Gastrocnemius medialis (tissue), 4 donors: ENCODE data around the gene DLG1. TPM values are rescaled to one million over a fixed set of nuclear protein-coding genes. Genes with fewer than 3 reads are reported as not detected.

ENCODE experiments used
- ATAC-seq, 2 donors: fragments of 150-250 bp; one replicate each; pipeline ENCODE4 v1.9.1; 2016
- DNase-seq, 2 donors: peaks; one replicate each; pipeline ENCODE4 v3.0.0-alpha.2; 2019
- H3K27ac ChIP-seq, 4 donors: fragments of 200-600 bp; sonication (generic); 1 replicate in 1 of 4; 2 replicates in 3 of 4; pipeline ENCODE4 v1.5.1; 2016 to 2018; ENCODE audit warnings: mild to moderate bottlenecking in 2 of 4, moderate library complexity in 1 of 4
- H3K27me3 ChIP-seq, 3 donors: fragments of 200-600 bp; sonication (generic) in 2 of 3; 1 replicate in 1 of 3; 2 replicates in 2 of 3; pipeline versions ENCODE4 v1.5.1 to v1.6.0; 2016 to 2019; ENCODE audit warnings: mild to moderate bottlenecking in 1 of 3, moderate library complexity in 1 of 3
- H3K36me3 ChIP-seq, 2 donors: fragments of 200-600 bp; sonication (generic) in 1 of 2; one replicate each; pipeline ENCODE4 v1.5.1; 2017 to 2018
- H3K4me1 ChIP-seq, 2 donors: fragments of 200-600 bp; sonication (generic) in 1 of 2; one replicate each; pipeline ENCODE4 v1.5.1; 2016 to 2017; ENCODE audit warnings: mild to moderate bottlenecking in 2 of 2
- H3K4me3 ChIP-seq, 4 donors: fragments of 200-600 bp; sonication (generic) in 3 of 4; 1 replicate in 1 of 4; 2 replicates in 3 of 4; pipeline ENCODE4 v1.5.1; 2016 to 2019; ENCODE audit warnings: mild to moderate bottlenecking in 2 of 4
- H3K9me3 ChIP-seq, 3 donors: fragments of 200-600 bp; sonication (generic) in 2 of 3; 1 replicate in 1 of 3; 2 replicates in 2 of 3; pipeline ENCODE4 v1.5.1; 2016 to 2019
- POLR2A ChIP-seq, 2 donors: fragments of 450-650 bp; IDR thresholded peaks; one replicate each; pipeline ENCODE4 v1.6.1; 2017; ENCODE audit warnings: antibody characterized with exemption in 2 of 2, mild to moderate bottlenecking in 2 of 2, moderate library complexity in 2 of 2
- in situ Hi-C, 4 donors: fragments of 200-750 bp; cut with MboI; loops; one replicate each; pipeline versions ENCODE4 v1.15.0 to v1.8.0; 2017; ENCODE audit warnings: low sequenced_read_pairs in 4 of 4
- intact Hi-C: fragments of 100-400 bp; cut with DNase I; formaldehyde crosslinking; loops from one replicate; pipeline ENCODE4 v1.15.1; 2023; ENCODE audit warnings: low total_unique reads
- total RNA-seq, 4 donors: library from RNA; depleted of rRNA; stranded (reverse); fragments of >200 nt; gene quantifications; one replicate each; pipeline versions ENCODE4 v1.1.0 to v1.2.3, GENCODE V29; 2016
- TF ChIP-seq, protein P1 (sequence below), 5 experiments: fragments of 450-650 bp in 3 of 5; fragments of 200-600 bp in 2 of 5; sonication (generic) in 2 of 5; IDR thresholded peaks in 4 of 5; conservative IDR thresholded peaks in 1 of 5; 1 replicate in 4 of 5; 2 replicates in 1 of 5; pipeline ENCODE4 v1.5.1; 2016 to 2019; ENCODE audit warnings: antibody characterized with exemption in 5 of 5, mild to moderate bottlenecking in 3 of 5, moderate library complexity in 3 of 5

Gene DLG1
- total RNA-seq, 4 donors from 2014 or later: 41.4 to 112 (median 61.1) TPM

- Histone ChIP-seq H3K27ac (no peak overlapping the region), H3K4me1 (no peaks in the 10 kb centered on the region), H3K36me3 (no peaks in the 10 kb centered on the region), H3K9me3 (no peaks in the 10 kb centered on the region), H3K27me3 (no peaks in the 10 kb centered on the region), H3K4me3 (no peak overlapping the region)
- DNase-seq (no peak), ATAC-seq (no peak)
- TF ChIP-seq, protein P1, sequence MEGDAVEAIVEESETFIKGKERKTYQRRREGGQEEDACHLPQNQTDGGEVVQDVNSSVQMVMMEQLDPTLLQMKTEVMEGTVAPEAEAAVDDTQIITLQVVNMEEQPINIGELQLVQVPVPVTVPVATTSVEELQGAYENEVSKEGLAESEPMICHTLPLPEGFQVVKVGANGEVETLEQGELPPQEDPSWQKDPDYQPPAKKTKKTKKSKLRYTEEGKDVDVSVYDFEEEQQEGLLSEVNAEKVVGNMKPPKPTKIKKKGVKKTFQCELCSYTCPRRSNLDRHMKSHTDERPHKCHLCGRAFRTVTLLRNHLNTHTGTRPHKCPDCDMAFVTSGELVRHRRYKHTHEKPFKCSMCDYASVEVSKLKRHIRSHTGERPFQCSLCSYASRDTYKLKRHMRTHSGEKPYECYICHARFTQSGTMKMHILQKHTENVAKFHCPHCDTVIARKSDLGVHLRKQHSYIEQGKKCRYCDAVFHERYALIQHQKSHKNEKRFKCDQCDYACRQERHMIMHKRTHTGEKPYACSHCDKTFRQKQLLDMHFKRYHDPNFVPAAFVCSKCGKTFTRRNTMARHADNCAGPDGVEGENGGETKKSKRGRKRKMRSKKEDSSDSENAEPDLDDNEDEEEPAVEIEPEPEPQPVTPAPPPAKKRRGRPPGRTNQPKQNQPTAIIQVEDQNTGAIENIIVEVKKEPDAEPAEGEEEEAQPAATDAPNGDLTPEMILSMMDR (IDR thresholded peaks at IDR 0.05 in 4 of 5, conservative IDR thresholded peaks at IDR 0.05 in 1 of 5): no peak
- TF ChIP-seq POLR2A (IDR thresholded peaks at IDR 0.05): no peak
- intact Hi-C loops: no loop called here
- in situ Hi-C loops: loop anchor here in 3 of 4 donors (25.0 kb wide), 2 partner anchors 170 to 495 kb away; no protein-coding TSS in a partner anchor
Measured at GRCh38 chr3:197017003-197017402, 281.4 kb downstream of the DLG1 start.

DNA sequence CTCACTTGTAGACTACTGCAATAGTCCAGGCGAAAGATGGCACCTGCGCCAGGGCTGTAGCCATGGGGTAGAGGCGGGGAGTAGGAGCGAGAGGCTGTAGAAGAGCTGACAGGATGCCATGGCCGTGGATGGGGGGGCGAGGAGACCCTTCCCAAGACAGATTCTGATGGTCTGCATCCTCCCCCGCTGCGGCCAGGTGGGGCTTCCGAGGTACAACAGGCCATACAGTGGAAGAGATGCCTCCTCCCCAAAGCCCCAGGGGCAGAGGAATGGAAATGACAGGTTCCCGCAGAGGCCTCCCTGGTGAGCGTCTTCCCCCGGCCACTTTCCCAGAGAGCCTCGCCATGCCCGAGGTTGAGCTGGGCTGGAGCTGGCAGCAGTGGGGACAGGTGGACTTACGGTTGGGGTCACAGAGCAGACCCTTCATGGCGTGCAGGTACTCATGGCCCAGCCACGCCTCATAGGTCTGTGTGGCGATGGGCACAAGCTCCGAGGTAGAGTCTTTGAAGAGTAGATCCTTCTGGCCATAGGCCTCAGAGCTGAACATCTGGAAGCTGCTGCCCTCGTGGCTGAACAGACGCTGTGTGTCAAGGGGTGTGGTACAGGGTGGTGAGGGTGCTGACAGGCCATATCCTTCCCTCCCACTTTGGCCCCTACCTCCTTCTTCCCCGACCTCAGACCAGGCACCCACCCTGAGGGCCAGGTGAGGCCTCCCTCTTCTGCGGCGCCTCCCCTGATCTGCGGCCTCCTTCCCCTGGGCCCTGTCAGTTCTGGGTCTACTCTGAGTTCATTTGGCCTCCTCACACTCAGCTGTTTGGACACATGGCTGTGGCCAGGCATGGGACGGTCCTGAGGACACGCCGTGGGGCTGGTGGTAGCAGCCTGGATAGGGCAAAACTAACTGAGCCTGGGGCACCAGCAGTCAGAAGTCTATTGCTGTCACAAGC, 282.3 kb downstream of the DLG1 start:
- no peaks in the 10 kb centered on the region for H3K4me1 ChIP-seq
- no peaks in the 10 kb centered on the region for H3K9me3 ChIP-seq
- no peak for DNase-seq
- no peak for ATAC-seq
- in situ Hi-C loops: loop anchor here in 3 of 4 donors (25.0 kb wide), 2 partner anchors 171 to 496 kb away; no protein-coding TSS in a partner anchor
- H3K4me3 ChIP-seq: no peak overlapping the region
- H3K36me3 ChIP-seq: no peaks in the 10 kb centered on the region
- intact Hi-C loops: no loop called here
- no peak for TF ChIP-seq POLR2A (IDR thresholded peaks at IDR 0.05)
- TF ChIP-seq, protein P1 (IDR thresholded peaks at IDR 0.05 in 4 of 5, conservative IDR thresholded peaks at IDR 0.05 in 1 of 5): no peak
- no peaks in the 10 kb centered on the region for H3K27me3 ChIP-seq
- no peak overlapping the region for H3K27ac ChIP-seq

GRCh38 chr3:197014942-197015575, 283.4 kb downstream of the DLG1 start:
- TF ChIP-seq, protein P1 (IDR thresholded peaks at IDR 0.05 in 4 of 5, conservative IDR thresholded peaks at IDR 0.05 in 1 of 5): no peak
- no peak for TF ChIP-seq POLR2A (IDR thresholded peaks at IDR 0.05)
- Histone ChIP-seq H3K4me3 (no peak overlapping the region), H3K36me3 (no peaks in the 10 kb centered on the region), H3K27ac (no peak overlapping the region), H3K4me1 (no peaks in the 10 kb centered on the region), H3K27me3 (no peaks in the 10 kb centered on the region), H3K9me3 (no peaks in the 10 kb centered on the region)
- intact Hi-C loops: no loop called here
- DNase-seq: no peak
- ATAC-seq: no peak
- in situ Hi-C loops: loop anchor here in 3 of 4 donors (25.0 kb wide), 2 partner anchors 172 to 497 kb away; no protein-coding TSS in a partner anchor

DNA sequence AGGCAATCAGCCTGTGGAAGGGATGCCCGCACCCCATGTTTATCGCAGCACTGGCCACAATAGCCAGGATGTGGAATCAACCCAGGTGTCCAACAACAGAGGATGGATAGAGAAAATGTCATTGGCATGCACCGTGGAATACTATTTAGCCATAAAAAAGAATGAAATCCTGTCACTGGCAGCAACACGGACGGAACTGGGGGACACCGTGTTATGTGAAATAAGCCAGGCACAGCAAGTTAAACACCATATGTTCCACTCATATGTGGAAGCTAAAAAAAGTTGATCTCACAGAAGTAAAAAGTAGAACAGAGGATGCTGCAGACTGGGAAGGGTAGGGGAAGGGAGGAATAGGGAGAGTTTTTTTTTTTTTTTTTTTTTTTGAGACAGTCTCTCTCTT, 284.4 kb downstream of the DLG1 start:
- Histone ChIP-seq H3K4me1 (no peaks in the 10 kb centered on the region), H3K27ac (no peak overlapping the region), H3K27me3 (no peaks in the 10 kb centered on the region), H3K4me3 (no peak overlapping the region), H3K9me3 (no peaks in the 10 kb centered on the region), H3K36me3 (no peaks in the 10 kb centered on the region)
- intact Hi-C loops (no loop called here), in situ Hi-C loops (loop anchor here in 3 of 4 donors (25.0 kb wide), 2 partner anchors 173 to 498 kb away; no protein-coding TSS in a partner anchor)
- ATAC-seq (no peak), DNase-seq (no peak)
- TF ChIP-seq, protein P1 (IDR thresholded peaks at IDR 0.05 in 4 of 5, conservative IDR thresholded peaks at IDR 0.05 in 1 of 5): no peak
- TF ChIP-seq POLR2A (IDR thresholded peaks at IDR 0.05): no peak
